ENCODE measurements around the gene ATIC. TPM values are rescaled to one million over a fixed set of nuclear protein-coding genes. Genes with fewer than 3 reads are reported as not detected.

ATIC gene
- polyA plus RNA-seq, 3 donors = 152 to 160 (median 158) TPM

GRCh38 chr2:215396595-215397313, 84.9 kb downstream of the ATIC start:
- DNase-seq (ENCODE audit: low read depth in 3 of 3, low spot score in 2 of 3) = no peak

- no peak for DNase-seq (ENCODE audit: low read depth in 3 of 3, low spot score in 2 of 3)
Measured at GRCh38 chr2:215397632-215398341, 85.9 kb downstream of the ATIC start.

- no peak for DNase-seq (ENCODE audit: low read depth in 3 of 3, low spot score in 2 of 3)
Measured at GRCh38 chr2:215399067-215399716, 87.3 kb downstream of the ATIC start.

Other genes with a start within 250 kb of the ATIC start
- gene ABCA12, start 173.4 kb upstream of the ATIC start, polyA plus RNA-seq (ENCODE audit: insufficient read length in 3 of 3) = under 1 TPM; 0.21 to 0.25 (median 0.22) TPM
- gene FN1, start 124.0 kb downstream of the ATIC start, polyA plus RNA-seq (ENCODE audit: insufficient read length in 3 of 3) = 100 to 1,000 TPM; 430 to 589 (median 538) TPM

Measured in right renal cortex interstitium (tissue), 3 donors.